HEK293 (cell line): ENCODE results near the gene CFAP46.
A peak's percentile ranks its signal among the peaks of the same experiment; 100 is the strongest.

Experiments used
- CTCF ChIA-PET: fragments of 350-600 bp; formaldehyde crosslinking; extraction: SDS; loops from one replicate; lab custom pipeline; 2021; ENCODE audit warnings: antibody characterized with exemption; lab: Yijun Ruan, JAX
- POLR2A ChIA-PET: fragments of 300-600 bp; formaldehyde crosslinking; extraction: SDS; loops from one replicate; lab custom pipeline; 2020; ENCODE audit warnings: antibody characterized with exemption, inconsistent platforms; lab: Yijun Ruan, JAX
- H3K27ac ChIP-seq: fragments of 200-500 bp; sonication (Bioruptor generic); 2 replicates; pipeline ENCODE4 v1.5.1; 2014; ENCODE audit warnings: low read depth, low read length, control low read depth, inconsistent platforms; ENCODE audit errors: extremely low read depth
- H3K36me3 ChIP-seq, 2 experiments: fragments of 200-500 bp in 1 of 2; sonication (Bioruptor generic) in 1 of 2; 1 replicate in 1 of 2; 2 replicates in 1 of 2; pipeline ENCODE4 v1.5.1; 2014 to 2017; ENCODE audit warnings: inconsistent platforms in 2 of 2, low read length in 2 of 2; ENCODE audit not compliant: control insufficient read depth in 2 of 2, insufficient read depth in 1 of 2
- H3K4me1 ChIP-seq: fragments of 200-500 bp; sonication (Bioruptor generic); 2 replicates; pipeline ENCODE4 v1.5.1; 2014; ENCODE audit warnings: mild to moderate bottlenecking, low read length, inconsistent platforms; ENCODE audit not compliant: control insufficient read depth, insufficient read depth
- H3K4me3 ChIP-seq: 2 replicates; pipeline ENCODE4 v1.5.1; 2011; ENCODE audit warnings: low read depth, mild to moderate bottlenecking, control low read depth, low read length, moderate library complexity
- H3K9me3 ChIP-seq: fragments of 200-500 bp; sonication (Bioruptor generic); 2 replicates; pipeline ENCODE4 v1.5.1; 2014; ENCODE audit warnings: low read depth, low read length, inconsistent platforms; ENCODE audit not compliant: control insufficient read depth, insufficient read depth
- ATF2 ChIP-seq: fragments of 450-650 bp; formaldehyde crosslinking; IDR thresholded peaks from 2 replicates; pipeline ENCODE4 v1.5.1; 2016; ENCODE audit warnings: missing biosample characterization, missing genetic modification characterization, low read depth
- GLIS1 ChIP-seq: fragments of 450-650 bp; formaldehyde crosslinking; IDR thresholded peaks from 2 replicates; pipeline ENCODE4 v1.5.1; 2016; ENCODE audit warnings: missing biosample characterization, missing genetic modification characterization
- KLF1 ChIP-seq: fragments of 450-650 bp; formaldehyde crosslinking; IDR thresholded peaks from 2 replicates; pipeline ENCODE4 v1.5.1; 2016; ENCODE audit warnings: missing biosample characterization, missing genetic modification characterization
- KLF10 ChIP-seq: fragments of 450-650 bp; IDR thresholded peaks from 2 replicates; pipeline ENCODE4 v1.5.1; 2018; ENCODE audit warnings: missing biosample characterization, mild to moderate bottlenecking, missing genetic modification characterization
- MEIS1 ChIP-seq: sonication (generic); formaldehyde crosslinking; IDR thresholded peaks from 2 replicates; pipeline ENCODE4 v1.8.1; 2022; ENCODE audit warnings: missing genetic modification reagents, mild to moderate bottlenecking, borderline replicate concordance
- PATZ1 ChIP-seq: fragments of 450-650 bp; formaldehyde crosslinking; IDR thresholded peaks from 2 replicates; pipeline ENCODE4 v1.5.1; 2016; ENCODE audit warnings: missing biosample characterization, missing genetic modification characterization
- PRDM1 ChIP-seq: fragments of 450-650 bp; formaldehyde crosslinking; IDR thresholded peaks from 2 replicates; pipeline ENCODE4; 2016; ENCODE audit warnings: missing biosample characterization, missing genetic modification characterization
- RBAK ChIP-seq: fragments of 450-650 bp; formaldehyde crosslinking; IDR thresholded peaks from 2 replicates; pipeline ENCODE4 v1.5.1; 2016; ENCODE audit warnings: missing biosample characterization, missing genetic modification characterization
- REPIN1 ChIP-seq: fragments of 450-650 bp; formaldehyde crosslinking; IDR thresholded peaks from 2 replicates; pipeline ENCODE4 v1.5.1; 2017; ENCODE audit warnings: missing biosample characterization, missing genetic modification characterization, low read depth
- SP2 ChIP-seq: fragments of 450-650 bp; formaldehyde crosslinking; IDR thresholded peaks from 2 replicates; pipeline ENCODE4 v1.5.1; 2016; ENCODE audit warnings: missing biosample characterization, missing genetic modification characterization
- SP3 ChIP-seq: fragments of 450-650 bp; formaldehyde crosslinking; IDR thresholded peaks from 2 replicates; pipeline ENCODE4 v1.5.1; 2016; ENCODE audit warnings: missing biosample characterization, missing genetic modification characterization
- SP7 ChIP-seq: fragments of 450-650 bp; formaldehyde crosslinking; IDR thresholded peaks from 2 replicates; pipeline ENCODE4 v1.5.1; 2016; ENCODE audit warnings: missing biosample characterization, missing genetic modification characterization
- ZBTB17 ChIP-seq: fragments of 450-650 bp; formaldehyde crosslinking; IDR thresholded peaks from 2 replicates; pipeline ENCODE4 v1.5.1; 2016; ENCODE audit warnings: missing biosample characterization, missing genetic modification characterization
- ZBTB49 ChIP-seq: fragments of 450-650 bp; formaldehyde crosslinking; IDR thresholded peaks from 2 replicates; pipeline ENCODE4 v1.5.1; 2016; ENCODE audit warnings: missing biosample characterization, missing genetic modification characterization, low read depth
- ZNF23 ChIP-seq: fragments of 450-650 bp; formaldehyde crosslinking; IDR thresholded peaks from 2 replicates; pipeline ENCODE4 v1.5.1; 2016; ENCODE audit warnings: missing biosample characterization, missing genetic modification characterization, borderline replicate concordance
- ZNF391 ChIP-seq: fragments of 450-650 bp; formaldehyde crosslinking; IDR thresholded peaks from 2 replicates; pipeline ENCODE4 v1.5.1; 2016; ENCODE audit warnings: low read depth, missing biosample characterization, missing genetic modification characterization, borderline replicate concordance
- ZNF404 ChIP-seq: fragments of 450-650 bp; formaldehyde crosslinking; IDR thresholded peaks from 2 replicates; pipeline ENCODE4 v1.5.1; 2017; ENCODE audit warnings: missing biosample characterization, missing genetic modification characterization
- ZNF654 ChIP-seq: fragments of 450-650 bp; formaldehyde crosslinking; IDR thresholded peaks from 2 replicates; pipeline ENCODE4 v1.5.1; 2016; ENCODE audit warnings: low read depth, missing biosample characterization, missing genetic modification characterization
- ZNF776 ChIP-seq: fragments of 450-650 bp; formaldehyde crosslinking; IDR thresholded peaks from 2 replicates; pipeline ENCODE4 v1.5.0; 2017; ENCODE audit warnings: missing biosample characterization, missing genetic modification characterization, borderline replicate concordance
- ZNF785 ChIP-seq: fragments of 450-650 bp; formaldehyde crosslinking; IDR thresholded peaks from 2 replicates; pipeline ENCODE4 v1.5.1; 2016; ENCODE audit warnings: missing biosample characterization, missing genetic modification characterization
- TF ChIP-seq, protein P1 (sequence below): fragments of 450-650 bp; formaldehyde crosslinking; IDR thresholded peaks from 2 replicates; pipeline ENCODE4 v1.5.1; 2016; ENCODE audit warnings: missing biosample characterization, missing genetic modification characterization
- TF ChIP-seq, protein P2 (sequence below): fragments of 450-650 bp; formaldehyde crosslinking; IDR thresholded peaks from 2 replicates; pipeline ENCODE4 v1.5.1; 2016; ENCODE audit warnings: missing biosample characterization, missing genetic modification characterization

CFAP46 gene

GRCh38 chr10:132836832-132837540 lies 105.4 kb downstream of the CFAP46 start:
- no peak for TF ChIP-seq KLF1 (tag by site-specific recombination)
- no peak for TF ChIP-seq RBAK (tag by site-specific recombination)
- TF ChIP-seq, protein P1, sequence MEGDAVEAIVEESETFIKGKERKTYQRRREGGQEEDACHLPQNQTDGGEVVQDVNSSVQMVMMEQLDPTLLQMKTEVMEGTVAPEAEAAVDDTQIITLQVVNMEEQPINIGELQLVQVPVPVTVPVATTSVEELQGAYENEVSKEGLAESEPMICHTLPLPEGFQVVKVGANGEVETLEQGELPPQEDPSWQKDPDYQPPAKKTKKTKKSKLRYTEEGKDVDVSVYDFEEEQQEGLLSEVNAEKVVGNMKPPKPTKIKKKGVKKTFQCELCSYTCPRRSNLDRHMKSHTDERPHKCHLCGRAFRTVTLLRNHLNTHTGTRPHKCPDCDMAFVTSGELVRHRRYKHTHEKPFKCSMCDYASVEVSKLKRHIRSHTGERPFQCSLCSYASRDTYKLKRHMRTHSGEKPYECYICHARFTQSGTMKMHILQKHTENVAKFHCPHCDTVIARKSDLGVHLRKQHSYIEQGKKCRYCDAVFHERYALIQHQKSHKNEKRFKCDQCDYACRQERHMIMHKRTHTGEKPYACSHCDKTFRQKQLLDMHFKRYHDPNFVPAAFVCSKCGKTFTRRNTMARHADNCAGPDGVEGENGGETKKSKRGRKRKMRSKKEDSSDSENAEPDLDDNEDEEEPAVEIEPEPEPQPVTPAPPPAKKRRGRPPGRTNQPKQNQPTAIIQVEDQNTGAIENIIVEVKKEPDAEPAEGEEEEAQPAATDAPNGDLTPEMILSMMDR: peak; percentile 89
- 0 out of 2 replicates have a peak, but pooled peaks have one; percentile 11 for TF ChIP-seq GLIS1 (tag by site-specific recombination)
- TF ChIP-seq REPIN1 (tag by site-specific recombination): no peak
- TF ChIP-seq ZNF654 (tag by site-specific recombination): peak; percentile 83
- TF ChIP-seq PATZ1 (tag by site-specific recombination): peak; percentile 72
- TF ChIP-seq PRDM1 (tag by site-specific recombination): no peak
- TF ChIP-seq, all 188 proteins: peak for 4
- no peak overlapping the region for H3K4me3 ChIP-seq
- H3K27ac ChIP-seq: no peak overlapping the region
- no peaks in the 10 kb centered on the region for H3K9me3 ChIP-seq
- no peaks in the 10 kb centered on the region for H3K36me3 ChIP-seq
- CTCF ChIA-PET: no interaction called here
- POLR2A ChIA-PET: no interaction called here
- H3K4me1 ChIP-seq: no peaks in the 10 kb centered on the region

DNA sequence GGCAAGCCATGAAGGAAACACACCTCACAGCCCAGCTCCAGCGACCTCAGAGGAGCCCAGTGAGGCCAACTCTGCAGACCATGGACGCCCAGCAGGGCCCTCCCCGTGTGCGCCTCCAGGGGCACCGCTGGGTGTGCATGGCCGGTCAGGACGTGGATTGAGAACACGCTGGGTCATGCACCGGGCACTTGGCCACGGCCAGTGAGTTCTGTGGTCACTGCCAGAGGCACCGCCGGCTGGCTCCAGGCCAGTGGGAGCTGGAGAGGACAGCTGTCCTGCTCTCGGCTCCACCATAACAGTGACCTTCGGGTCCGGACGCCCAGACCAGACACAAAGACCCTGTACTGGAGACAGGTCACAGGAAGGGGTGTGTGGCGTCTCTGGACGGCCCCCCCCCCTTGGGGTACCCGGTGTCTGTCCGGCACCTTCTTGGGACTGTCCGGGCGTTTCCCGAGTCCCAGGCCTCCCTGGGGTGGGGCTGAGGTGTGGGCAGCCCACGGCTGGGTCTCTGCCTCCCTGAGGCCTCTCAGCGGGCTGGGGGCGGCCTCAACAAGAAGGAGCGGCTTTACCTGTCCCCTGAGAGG lies 106.0 kb downstream of the CFAP46 start:
- no peak for TF ChIP-seq KLF10 (tag by site-specific recombination)
- CTCF ChIA-PET: no interaction called here
- H3K9me3 ChIP-seq: no peaks in the 10 kb centered on the region
- no peak overlapping the region for H3K27ac ChIP-seq
- H3K4me3 ChIP-seq: no peak overlapping the region
- POLR2A ChIA-PET: no interaction called here
- no peaks in the 10 kb centered on the region for H3K4me1 ChIP-seq
- H3K36me3 ChIP-seq: no peaks in the 10 kb centered on the region

DNA sequence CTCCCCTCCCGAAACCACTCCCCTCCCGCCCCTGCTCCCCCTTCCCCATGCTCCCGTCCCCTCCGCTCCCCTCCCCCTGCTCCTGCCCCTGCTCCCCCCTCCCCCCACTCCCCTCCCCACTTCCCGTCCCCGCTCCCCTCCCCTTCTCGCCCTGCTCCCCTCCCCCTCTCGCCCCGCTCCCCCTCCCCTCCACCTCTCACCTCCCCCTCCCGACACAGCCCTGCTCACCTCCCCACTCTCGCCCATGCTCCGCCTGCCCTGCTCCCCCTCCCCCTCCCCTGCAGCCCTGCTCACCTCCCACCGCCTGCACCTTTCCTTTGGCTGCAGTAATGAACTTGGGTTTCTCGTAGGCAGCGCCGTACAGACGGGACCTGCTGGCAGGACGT lies 106.5 kb downstream of the CFAP46 start:
- no peak overlapping the region for H3K4me3 ChIP-seq
- no peak overlapping the region for H3K27ac ChIP-seq
- ChIA-PET POLR2A (no interaction called here), CTCF (no interaction called here)
- H3K4me1 ChIP-seq: no peaks in the 10 kb centered on the region
- no peaks in the 10 kb centered on the region for H3K36me3 ChIP-seq
- H3K9me3 ChIP-seq: no peaks in the 10 kb centered on the region
- TF ChIP-seq, protein P2, sequence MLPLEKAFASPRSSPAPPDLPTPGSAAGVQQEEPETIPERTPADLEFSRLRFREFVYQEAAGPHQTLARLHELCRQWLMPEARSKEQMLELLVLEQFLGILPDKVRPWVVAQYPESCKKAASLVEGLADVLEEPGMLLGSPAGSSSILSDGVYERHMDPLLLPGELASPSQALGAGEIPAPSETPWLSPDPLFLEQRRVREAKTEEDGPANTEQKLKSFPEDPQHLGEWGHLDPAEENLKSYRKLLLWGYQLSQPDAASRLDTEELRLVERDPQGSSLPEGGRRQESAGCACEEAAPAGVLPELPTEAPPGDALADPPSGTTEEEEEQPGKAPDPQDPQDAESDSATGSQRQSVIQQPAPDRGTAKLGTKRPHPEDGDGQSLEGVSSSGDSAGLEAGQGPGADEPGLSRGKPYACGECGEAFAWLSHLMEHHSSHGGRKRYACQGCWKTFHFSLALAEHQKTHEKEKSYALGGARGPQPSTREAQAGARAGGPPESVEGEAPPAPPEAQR (tag by site-specific recombination): no peak
- TF ChIP-seq ZBTB49 (tag by site-specific recombination) (no peak), ZNF391 (tag by site-specific recombination) (no peak), ZNF776 (tag by site-specific recombination) (no peak), ZBTB17 (tag by site-specific recombination) (no peak), SP7 (tag by site-specific recombination) (no peak), ZNF404 (no peak), ATF2 (tag by site-specific recombination) (no peak), SP2 (tag by site-specific recombination) (no peak), ZNF23 (tag by site-specific recombination) (no peak), SP3 (no peak), ZNF785 (tag by site-specific recombination) (no peak), MEIS1 (CRISPR knock-in tag) (no peak)
